ENCODE results near the gene NADK2.

NADK2 gene

GRCh38 chr5:36217988-36218387, 23.7 kb downstream of the NADK2 start:
- TF ChIP-seq, protein P1, sequence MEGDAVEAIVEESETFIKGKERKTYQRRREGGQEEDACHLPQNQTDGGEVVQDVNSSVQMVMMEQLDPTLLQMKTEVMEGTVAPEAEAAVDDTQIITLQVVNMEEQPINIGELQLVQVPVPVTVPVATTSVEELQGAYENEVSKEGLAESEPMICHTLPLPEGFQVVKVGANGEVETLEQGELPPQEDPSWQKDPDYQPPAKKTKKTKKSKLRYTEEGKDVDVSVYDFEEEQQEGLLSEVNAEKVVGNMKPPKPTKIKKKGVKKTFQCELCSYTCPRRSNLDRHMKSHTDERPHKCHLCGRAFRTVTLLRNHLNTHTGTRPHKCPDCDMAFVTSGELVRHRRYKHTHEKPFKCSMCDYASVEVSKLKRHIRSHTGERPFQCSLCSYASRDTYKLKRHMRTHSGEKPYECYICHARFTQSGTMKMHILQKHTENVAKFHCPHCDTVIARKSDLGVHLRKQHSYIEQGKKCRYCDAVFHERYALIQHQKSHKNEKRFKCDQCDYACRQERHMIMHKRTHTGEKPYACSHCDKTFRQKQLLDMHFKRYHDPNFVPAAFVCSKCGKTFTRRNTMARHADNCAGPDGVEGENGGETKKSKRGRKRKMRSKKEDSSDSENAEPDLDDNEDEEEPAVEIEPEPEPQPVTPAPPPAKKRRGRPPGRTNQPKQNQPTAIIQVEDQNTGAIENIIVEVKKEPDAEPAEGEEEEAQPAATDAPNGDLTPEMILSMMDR (IDR thresholded peaks at IDR 0.05; ENCODE audit: insufficient read depth, missing control alignments) = no peak
- DNase-seq (ENCODE audit: insufficient read length, low spot score) (no peak), FAIRE-seq (no peak)

DNA sequence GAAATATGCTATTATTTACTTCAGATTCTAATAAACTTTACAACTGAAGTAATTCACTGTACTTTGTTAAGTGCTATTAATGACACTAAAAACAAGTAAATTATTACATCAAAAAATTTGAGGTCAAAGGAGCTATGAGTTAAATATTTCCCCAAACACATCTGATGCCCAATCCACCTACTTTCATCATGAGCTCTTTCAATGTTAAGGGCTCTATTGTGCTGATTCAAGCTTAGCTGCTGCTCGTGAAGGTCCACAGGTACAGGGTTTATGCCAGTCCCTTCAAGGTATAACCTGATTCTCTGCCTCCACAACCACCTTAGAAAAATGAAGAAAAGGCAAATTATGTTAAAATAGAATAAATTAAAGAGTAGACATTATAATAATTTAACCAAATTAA, 24.2 kb downstream of the NADK2 start:
- TF ChIP-seq, protein P1 (IDR thresholded peaks at IDR 0.05; ENCODE audit: insufficient read depth, missing control alignments) = no peak
- no peak for DNase-seq (ENCODE audit: insufficient read length, low spot score)
- no peak for FAIRE-seq

DNA sequence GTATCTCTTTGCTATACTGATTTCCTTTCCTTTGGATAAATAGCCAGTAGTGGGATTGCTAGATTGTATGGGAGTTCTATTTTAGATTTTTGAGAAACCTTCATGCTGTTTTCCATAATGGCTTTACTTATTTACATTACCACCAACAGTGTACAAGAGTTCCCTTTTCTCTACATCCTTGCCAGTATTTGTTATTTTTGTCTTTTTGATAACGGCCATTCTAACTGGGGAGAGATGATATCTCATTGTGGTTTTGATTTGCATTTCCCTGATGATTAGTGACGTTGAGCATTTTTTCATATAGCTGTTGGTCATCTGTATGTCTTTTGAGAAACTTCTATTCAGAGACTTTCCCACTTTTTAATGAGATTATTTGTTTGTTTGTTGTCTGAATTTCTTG, 25.8 kb downstream of the NADK2 start:
- FAIRE-seq (peak; percentile 69), DNase-seq (ENCODE audit: insufficient read length, low spot score) (no peak)
- TF ChIP-seq, protein P1 (IDR thresholded peaks at IDR 0.05; ENCODE audit: insufficient read depth, missing control alignments) = no peak

DNA sequence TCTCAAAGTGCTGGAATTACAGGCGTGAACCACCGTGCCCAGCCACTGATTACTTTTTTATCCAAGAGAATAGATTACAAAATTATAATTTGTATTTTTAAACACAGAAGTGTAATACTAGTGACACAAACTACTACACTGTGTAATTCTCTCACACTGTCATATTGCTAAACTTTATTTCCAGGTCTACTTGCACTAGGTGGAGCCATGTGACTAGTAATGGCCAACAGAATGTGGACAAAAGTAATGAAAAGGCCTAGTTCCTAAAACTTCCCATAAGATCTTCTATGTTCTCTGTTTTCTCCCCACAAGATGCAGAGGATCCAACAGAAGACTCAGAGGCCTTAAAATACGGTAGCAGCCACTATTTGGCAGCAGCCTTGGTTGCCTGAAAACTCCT, 27.3 kb downstream of the NADK2 start:
- DNase-seq (ENCODE audit: insufficient read length, low spot score) (no peak), FAIRE-seq (no peak)
- TF ChIP-seq, protein P1 (IDR thresholded peaks at IDR 0.05; ENCODE audit: insufficient read depth, missing control alignments) = no peak

GRCh38 chr5:36209664-36210063, 32.1 kb downstream of the NADK2 start:
- TF ChIP-seq, protein P1 (IDR thresholded peaks at IDR 0.05; ENCODE audit: insufficient read depth, missing control alignments) = no peak
- DNase-seq (ENCODE audit: insufficient read length, low spot score) (no peak), FAIRE-seq (no peak)

- TF ChIP-seq, protein P1 (IDR thresholded peaks at IDR 0.05; ENCODE audit: insufficient read depth, missing control alignments) = no peak
- peak; percentile 51 for FAIRE-seq
Observed at GRCh38 chr5:36208786-36209185, 32.9 kb downstream of the NADK2 start.

GRCh38 chr5:36206913-36207312, 34.8 kb downstream of the NADK2 start:
- TF ChIP-seq, protein P1 (IDR thresholded peaks at IDR 0.05; ENCODE audit: insufficient read depth, missing control alignments) = no peak
- DNase-seq (ENCODE audit: insufficient read length, low spot score) (no peak), FAIRE-seq (no peak)

More at GRCh38 chr5:36208786-36209185, 32.9 kb downstream of the NADK2 start:
- DNase-seq (ENCODE audit: insufficient read length, low spot score) = no peak

All from D721Med (cell line).